ENCODE data around the gene MIB1. TPM values are rescaled to one million over a fixed set of nuclear protein-coding genes. Genes with fewer than 3 reads are reported as not detected.

MIB1 gene
- total RNA-seq, 1 donor, result 64.4 TPM

DNA sequence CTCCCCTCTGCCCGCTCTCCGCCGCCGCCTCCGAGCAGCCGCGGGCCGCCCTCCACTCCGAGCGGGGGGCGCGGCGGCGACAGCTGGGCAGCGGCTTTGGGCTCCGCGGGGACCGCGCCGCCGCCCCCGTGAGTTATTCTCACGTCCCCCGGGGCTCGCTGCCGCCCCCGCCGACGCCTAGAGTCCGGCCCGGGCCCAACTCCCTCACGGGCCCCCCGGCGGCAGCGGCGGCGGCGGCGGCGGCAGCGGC is 645 bp downstream of the MIB1 start:
- Histone ChIP-seq H3K4me1 (ENCODE audit: insufficient read depth, low read length) (peaks cover 16% of the 10 kb centered on the region), H3K9me3 (ENCODE audit: low read depth, low read length) (no peaks in the 10 kb centered on the region), H4K20me1 (ENCODE audit: insufficient read depth, low read length) (peaks cover 10% of the 10 kb centered on the region), H3K36me3 (ENCODE audit: insufficient read depth, low read length) (no peaks in the 10 kb centered on the region), H3K27me3 (ENCODE audit: insufficient read depth, low read length) (no peaks in the 10 kb centered on the region), H2AFZ (ENCODE audit: low read length) (no peak overlapping the region), H3K27ac (ENCODE audit: low read depth, low read length) (no peak overlapping the region), H3K4me3 (ENCODE audit: insufficient read depth, low read length) (peak overlapping the region; percentile 93), H3K4me2 (ENCODE audit: insufficient read depth, low read length) (peak overlapping the region; percentile 88), H3K79me2 (ENCODE audit: insufficient read depth, low read length) (peaks cover 45% of the 10 kb centered on the region)
- DNase-seq (ENCODE audit: insufficient read length, low spot score, missing footprints), result no peak
- TF ChIP-seq, protein P1, sequence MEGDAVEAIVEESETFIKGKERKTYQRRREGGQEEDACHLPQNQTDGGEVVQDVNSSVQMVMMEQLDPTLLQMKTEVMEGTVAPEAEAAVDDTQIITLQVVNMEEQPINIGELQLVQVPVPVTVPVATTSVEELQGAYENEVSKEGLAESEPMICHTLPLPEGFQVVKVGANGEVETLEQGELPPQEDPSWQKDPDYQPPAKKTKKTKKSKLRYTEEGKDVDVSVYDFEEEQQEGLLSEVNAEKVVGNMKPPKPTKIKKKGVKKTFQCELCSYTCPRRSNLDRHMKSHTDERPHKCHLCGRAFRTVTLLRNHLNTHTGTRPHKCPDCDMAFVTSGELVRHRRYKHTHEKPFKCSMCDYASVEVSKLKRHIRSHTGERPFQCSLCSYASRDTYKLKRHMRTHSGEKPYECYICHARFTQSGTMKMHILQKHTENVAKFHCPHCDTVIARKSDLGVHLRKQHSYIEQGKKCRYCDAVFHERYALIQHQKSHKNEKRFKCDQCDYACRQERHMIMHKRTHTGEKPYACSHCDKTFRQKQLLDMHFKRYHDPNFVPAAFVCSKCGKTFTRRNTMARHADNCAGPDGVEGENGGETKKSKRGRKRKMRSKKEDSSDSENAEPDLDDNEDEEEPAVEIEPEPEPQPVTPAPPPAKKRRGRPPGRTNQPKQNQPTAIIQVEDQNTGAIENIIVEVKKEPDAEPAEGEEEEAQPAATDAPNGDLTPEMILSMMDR (IDR thresholded peaks at IDR 0.05; ENCODE audit: extremely low read depth, low read depth, low read length), result no peak

DNA sequence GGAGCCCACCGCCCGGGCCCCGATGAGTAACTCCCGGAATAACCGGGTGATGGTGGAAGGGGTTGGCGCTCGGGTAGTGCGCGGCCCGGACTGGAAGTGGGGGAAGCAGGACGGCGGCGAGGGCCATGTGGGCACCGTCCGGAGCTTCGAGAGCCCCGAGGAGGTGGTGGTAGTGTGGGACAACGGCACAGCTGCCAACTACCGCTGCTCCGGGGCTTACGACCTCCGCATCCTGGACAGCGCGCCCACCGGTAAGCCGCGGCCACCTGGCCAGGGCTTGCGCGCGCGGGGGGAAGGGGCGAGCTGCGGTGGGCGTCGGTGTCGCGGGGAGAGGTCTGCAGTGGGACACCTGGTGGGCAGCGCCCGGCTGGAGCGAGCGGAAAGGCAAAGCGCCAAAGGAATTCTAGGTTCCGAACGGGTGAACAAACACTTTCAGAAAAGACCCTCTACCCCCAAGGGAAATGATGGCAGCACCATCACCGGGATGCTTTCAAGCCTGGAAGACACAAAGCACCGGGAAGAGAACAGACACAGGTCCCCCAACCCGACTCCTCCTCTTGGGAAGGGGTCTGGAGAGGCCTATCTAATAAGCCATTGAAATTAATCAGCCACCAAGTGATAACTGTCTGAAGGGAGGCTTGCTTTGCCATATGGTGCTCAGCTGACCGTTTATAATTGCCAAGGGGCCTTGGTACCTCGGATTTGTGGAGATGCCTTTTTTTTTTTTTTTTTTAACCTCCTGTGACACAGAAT is 1.1 kb downstream of the MIB1 start:
- Histone ChIP-seq H3K27me3 (ENCODE audit: insufficient read depth, low read length) (no peaks in the 10 kb centered on the region), H3K4me2 (ENCODE audit: insufficient read depth, low read length) (peak overlapping the region; percentile 88), H3K4me1 (ENCODE audit: insufficient read depth, low read length) (peaks cover 16% of the 10 kb centered on the region), H4K20me1 (ENCODE audit: insufficient read depth, low read length) (peaks cover 10% of the 10 kb centered on the region), H3K36me3 (ENCODE audit: insufficient read depth, low read length) (no peaks in the 10 kb centered on the region), H2AFZ (ENCODE audit: low read length) (peak overlapping the region; percentile 69), H3K79me2 (ENCODE audit: insufficient read depth, low read length) (peaks cover 50% of the 10 kb centered on the region), H3K4me3 (ENCODE audit: insufficient read depth, low read length) (peak overlapping the region; percentile 93), H3K9me3 (ENCODE audit: low read depth, low read length) (no peaks in the 10 kb centered on the region), H3K27ac (ENCODE audit: low read depth, low read length) (peak overlapping the region; percentile 50)
- TF ChIP-seq, protein P1 (IDR thresholded peaks at IDR 0.05; ENCODE audit: extremely low read depth, low read depth, low read length), result no peak
- no peak for DNase-seq (ENCODE audit: insufficient read length, low spot score, missing footprints)

DNA sequence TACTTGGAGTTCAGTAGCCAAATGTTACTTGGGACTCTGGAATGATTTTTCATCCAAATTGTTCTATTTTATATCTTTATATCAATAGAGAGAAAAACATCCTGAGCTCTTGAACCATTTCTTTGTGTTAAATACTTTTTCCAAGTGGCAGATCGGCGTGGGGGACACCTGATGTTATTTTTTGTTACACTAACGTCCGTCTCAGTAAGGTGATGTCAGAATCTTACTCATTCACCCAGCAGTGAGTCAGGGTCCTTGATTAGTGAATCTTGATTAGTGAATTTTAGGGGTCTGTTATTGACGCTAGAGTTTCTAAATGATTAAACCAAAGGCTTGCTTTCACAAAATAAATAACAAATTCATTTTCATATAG is 1.7 kb downstream of the MIB1 start:
- Histone ChIP-seq H3K4me1 (ENCODE audit: insufficient read depth, low read length) (peaks cover 18% of the 10 kb centered on the region), H4K20me1 (ENCODE audit: insufficient read depth, low read length) (peaks cover 10% of the 10 kb centered on the region), H3K4me3 (ENCODE audit: insufficient read depth, low read length) (peak overlapping the region; percentile 93), H3K36me3 (ENCODE audit: insufficient read depth, low read length) (no peaks in the 10 kb centered on the region), H3K27me3 (ENCODE audit: insufficient read depth, low read length) (no peaks in the 10 kb centered on the region), H2AFZ (ENCODE audit: low read length) (no peak overlapping the region), H3K27ac (ENCODE audit: low read depth, low read length) (peak overlapping the region; percentile 50), H3K79me2 (ENCODE audit: insufficient read depth, low read length) (peaks cover 55% of the 10 kb centered on the region), H3K9me3 (ENCODE audit: low read depth, low read length) (no peaks in the 10 kb centered on the region), H3K4me2 (ENCODE audit: insufficient read depth, low read length) (peak overlapping the region; percentile 88)
- TF ChIP-seq, protein P1 (IDR thresholded peaks at IDR 0.05; ENCODE audit: extremely low read depth, low read depth, low read length), result no peak
- DNase-seq (ENCODE audit: insufficient read length, low spot score, missing footprints), result no peak

DNA sequence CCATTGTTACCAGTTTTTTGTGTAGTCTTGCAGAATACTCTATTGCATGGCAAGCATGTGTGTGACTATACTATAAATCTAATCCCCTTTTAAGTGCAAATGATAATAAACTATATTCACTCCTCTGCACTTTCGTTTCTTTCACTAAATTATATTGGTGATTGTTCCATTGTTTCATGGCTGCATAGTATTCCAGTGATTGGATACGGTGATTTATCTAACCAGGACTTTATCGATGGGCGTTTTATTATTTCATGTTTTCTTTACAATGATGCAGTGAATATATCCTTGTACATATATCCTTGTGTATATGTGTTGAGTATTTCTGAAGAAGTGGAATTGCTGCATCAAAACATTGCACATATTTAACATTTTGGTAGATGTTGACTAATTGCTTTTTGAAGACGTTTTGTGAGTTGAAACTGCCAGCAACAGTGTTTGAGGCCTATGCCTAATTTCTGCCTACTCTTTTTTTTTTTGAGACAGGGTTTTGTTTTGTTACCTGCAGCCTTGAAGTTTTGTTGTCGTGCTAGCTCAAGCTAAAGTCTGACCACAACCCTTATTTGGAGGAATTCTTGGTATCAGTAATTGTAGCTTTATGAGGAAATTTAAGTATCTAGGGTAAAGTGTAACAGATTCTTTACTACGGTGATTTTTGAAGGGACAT is 2.7 kb downstream of the MIB1 start:
- no peak overlapping the region for H3K4me3 ChIP-seq (ENCODE audit: insufficient read depth, low read length)

More for the DNA sequence above, 2.7 kb downstream of the MIB1 start:
- Histone ChIP-seq H3K4me1 (ENCODE audit: insufficient read depth, low read length) (peaks cover 22% of the 10 kb centered on the region), H3K9me3 (ENCODE audit: low read depth, low read length) (no peaks in the 10 kb centered on the region), H4K20me1 (ENCODE audit: insufficient read depth, low read length) (peaks cover 17% of the 10 kb centered on the region), H3K27ac (ENCODE audit: low read depth, low read length) (no peak overlapping the region), H3K79me2 (ENCODE audit: insufficient read depth, low read length) (peaks cover 64% of the 10 kb centered on the region), H3K27me3 (ENCODE audit: insufficient read depth, low read length) (no peaks in the 10 kb centered on the region), H3K36me3 (ENCODE audit: insufficient read depth, low read length) (no peaks in the 10 kb centered on the region), H3K4me2 (ENCODE audit: insufficient read depth, low read length) (peak overlapping the region; percentile 8), H2AFZ (ENCODE audit: low read length) (no peak overlapping the region)
- TF ChIP-seq, protein P1 (IDR thresholded peaks at IDR 0.05; ENCODE audit: extremely low read depth, low read depth, low read length), result no peak
- no peak for DNase-seq (ENCODE audit: insufficient read length, low spot score, missing footprints)
